Stimulated activated CD4-positive, alpha-beta T cell treated with anti-CD3 and anti-CD28 coated beads, Interleukin-15, amount 100 ng/mL, for 48 hours (primary cell): Measurements from ENCODE around the gene ERC2.

Experiments used
- DNase-seq, 2 donors: peaks; one replicate each; pipeline ENCODE4 v3.0.0-alpha.2; 2020; ENCODE audit warnings: low read depth in 2 of 2

The ERC2 gene

DNA sequence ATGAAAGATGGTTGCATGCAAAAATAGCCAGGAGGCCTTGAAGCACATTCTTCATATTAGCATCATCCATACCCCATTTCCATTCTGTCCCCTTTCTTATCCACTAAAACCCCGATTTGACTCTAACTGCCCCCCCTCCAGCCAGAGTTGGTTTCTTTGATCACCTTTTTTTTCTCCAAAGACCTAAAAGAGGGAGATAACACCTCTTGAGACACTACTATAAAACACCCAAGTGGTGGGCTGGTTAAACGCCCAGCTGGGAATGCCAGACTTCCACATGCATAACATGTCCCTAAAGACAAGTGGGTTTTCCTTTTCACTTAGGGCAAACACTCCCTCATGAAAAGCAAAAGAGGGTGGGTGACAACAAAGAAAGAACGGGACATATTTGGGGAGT, 847.2 kb downstream of the ERC2 start:
- DNase-seq: no peak

DNA sequence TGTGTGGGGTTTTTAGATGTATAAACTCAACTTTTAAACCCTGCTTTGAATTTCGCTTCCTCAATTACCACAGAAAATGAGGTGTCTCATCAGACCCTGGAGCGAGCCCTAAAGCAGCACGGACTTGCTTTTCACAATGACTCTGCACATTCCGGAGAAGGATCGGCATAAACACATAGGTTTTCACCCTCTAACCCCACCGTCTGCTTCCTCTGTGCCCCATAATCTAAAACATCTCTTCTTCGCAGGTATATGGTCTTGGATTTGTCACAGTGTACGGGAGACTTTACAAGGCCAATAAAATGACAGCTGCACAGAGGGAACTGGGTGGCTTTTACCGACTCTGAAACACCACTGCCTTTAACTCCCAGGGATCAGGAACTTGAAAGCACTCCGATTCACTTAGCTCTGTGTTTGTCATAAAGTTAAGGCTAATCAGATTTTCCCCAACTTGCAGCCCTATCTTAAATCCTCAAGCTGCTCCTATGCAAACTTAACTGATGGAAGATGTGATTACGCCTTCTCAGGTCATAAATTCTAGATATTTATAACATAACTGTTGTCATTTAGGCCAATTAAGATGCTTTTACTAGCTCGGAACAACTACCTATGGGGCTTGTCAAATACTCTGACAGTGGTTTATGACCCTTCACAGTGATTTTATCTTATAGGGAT, 847.8 kb downstream of the ERC2 start:
- no peak for DNase-seq

DNA sequence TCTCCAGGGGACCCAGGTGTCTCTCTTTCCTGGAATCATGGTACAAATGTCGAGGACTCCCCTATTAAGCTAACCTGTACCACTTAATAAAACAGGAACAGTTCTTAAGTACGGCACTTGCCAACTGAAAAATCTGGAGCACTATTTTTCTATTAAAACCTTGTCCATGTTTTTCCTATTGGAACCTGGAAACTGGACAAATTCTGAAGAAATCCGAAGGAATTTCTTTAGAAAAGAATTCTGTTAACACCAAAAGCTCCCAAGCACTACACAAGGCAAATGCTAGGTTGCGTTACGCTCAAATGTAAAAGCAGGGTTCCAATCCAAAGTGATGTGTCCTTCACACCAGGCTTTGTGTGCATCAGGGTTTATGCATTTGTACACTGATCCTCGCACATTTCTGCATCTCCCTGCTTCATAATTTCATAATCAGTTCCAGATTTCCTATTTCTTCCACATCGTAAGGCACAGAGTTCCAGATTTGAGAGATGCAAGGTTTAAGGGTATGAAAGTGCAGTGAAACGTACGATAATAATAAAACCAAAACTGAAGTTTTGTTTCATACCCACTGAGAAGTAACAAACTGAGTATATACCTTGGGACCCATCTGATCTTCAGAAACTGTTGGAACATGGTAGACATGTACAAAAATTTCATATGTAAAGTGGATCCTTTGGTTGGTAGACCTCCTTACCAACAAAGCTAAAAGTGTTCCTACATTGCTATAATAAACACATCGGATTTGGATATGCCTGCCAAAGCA, 849.0 kb downstream of the ERC2 start:
- no peak for DNase-seq

DNA sequence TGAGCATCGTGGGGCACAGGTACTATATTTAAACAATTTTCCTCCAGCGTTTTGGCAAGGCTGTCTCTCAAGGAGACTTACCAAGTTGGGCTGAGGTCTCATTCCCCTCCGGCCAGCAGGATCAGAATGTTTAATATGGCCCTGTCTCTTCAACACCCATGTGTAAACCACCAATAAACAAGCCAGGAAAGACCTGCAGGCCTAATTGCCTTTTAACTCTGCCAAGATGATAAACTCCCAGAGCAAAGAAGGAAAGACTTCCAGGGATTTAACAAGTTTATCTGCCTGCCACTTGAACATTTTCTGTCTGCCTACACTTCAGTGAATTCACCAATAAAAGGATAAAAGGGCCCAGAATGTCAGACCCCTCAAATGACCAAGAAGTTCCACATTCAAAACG, 850.9 kb downstream of the ERC2 start:
- DNase-seq: no peak

DNA sequence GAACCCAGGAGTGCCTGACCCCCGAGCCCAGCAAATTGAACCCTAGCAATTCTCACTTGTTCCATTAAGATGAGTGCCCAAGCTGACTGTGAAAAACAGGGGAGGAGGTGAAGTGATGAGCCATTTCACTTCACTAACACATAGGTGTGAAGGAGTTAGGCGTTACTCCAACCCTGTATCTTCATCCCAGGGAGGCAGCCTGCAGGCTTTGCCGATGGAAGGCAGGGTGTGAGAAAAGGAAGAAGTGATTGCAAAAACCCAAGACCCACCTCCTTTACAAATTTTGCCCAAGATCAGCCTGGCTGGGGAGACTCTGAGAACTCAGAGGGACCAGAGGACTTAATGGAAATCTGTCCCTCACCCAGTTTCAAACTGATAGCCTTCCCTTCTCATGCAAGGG, 851.5 kb downstream of the ERC2 start:
- no peak for DNase-seq

DNA sequence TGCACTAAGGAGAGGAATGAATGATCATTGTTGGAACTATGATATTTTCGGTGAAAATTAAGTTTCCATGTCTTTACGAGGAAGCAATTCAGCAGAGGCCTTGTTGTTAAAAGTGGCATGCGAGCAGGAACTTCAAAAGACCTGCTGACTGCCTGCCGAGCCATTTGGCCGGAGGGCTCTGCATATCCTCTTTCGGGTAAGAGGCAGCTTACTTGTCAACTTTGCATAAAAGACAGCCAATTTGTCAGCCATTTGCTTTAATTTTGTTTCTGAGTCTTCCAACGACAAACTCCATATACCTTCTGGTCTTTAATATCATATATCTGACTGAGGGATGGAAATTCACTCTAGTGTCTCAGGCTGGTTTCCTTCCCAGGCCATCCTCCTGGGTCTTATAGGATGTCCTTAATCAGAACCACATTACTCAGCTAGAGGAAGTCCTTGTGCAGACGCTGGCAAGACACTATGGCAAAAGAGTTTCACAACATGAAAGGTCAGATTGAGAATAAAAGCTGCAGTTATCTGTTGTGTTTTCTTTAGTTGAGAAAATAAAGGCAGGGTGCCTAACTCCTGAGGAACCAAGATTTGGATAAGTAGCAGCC, 852.5 kb downstream of the ERC2 start:
- DNase-seq: no peak

DNA sequence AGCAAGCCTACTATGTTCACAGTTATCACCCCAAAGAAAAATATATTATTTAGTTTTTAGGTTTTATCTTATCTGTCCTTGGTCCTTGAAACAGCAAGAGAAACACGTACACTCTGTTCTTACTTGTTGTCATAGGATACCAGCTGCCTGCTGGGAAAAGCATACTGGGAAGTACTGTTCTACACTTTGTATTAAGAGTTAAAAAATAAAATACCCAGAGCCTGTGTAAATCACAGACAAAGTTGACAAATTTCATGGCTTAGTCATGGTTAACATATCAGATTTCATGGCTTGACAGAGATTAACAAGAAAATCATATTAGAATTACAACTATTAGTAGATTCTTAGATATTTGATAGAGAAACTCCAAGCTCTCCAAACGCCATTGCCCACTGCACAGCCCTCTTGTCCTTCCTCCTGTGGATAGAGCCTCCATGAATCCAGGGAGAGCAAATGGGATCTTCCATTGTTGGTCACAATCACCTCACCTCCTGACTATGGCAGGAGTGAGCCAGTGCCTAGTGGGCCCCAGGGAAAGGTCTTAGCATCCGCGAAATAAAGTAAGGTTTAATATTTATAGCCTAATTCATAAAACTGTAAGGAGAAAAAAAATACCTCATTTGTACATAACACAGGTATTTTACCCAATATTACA, 853.1 kb downstream of the ERC2 start:
- DNase-seq: no peak

DNA sequence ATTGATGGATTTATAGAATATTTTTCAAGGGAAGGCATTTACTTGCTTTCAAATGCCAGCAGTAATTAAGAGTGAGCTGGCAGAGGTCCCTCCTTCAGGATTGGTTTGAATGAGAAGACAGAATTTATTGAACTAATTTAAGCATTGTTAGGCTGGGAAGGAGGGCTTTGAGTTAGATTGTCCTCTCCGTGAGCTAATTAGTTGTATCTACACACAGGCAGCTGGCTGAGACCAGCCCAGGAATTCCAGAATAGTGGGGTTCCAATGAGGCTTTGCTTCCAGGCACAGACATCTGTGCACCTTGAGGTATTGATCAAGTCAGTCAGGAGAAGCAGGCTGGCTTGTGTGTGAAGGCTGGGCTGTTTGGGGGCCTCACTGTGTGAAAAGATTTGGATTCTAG, 857.1 kb downstream of the ERC2 start:
- no peak for DNase-seq

DNA sequence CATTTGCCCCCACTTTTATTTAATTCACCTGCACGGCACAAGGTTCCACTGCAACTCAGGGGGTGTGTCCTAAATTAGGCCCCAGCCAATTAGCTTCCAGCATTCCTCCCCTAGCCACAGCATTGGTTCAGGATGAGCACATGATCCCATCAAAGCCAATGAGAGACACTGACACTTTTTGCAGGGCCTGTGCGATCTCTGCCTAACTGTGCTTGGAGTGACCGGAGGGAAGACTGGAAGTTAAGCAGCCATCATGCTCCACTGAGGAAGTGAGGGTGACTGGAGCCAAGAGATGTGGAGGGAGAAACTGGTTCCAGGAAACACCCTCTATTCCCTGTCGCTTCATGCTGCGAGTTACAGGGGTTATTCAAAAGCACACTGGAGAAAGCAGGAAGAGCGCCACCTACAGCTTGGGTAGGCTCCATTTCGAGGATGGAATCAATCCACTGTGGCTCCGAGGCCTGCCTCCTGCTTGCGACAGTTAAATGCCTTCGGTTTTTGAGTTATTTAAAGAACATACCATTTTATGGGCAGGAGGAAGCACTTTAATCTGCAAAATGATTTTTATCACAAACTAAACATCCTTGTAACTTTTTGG, 858.9 kb downstream of the ERC2 start:
- DNase-seq: no peak

DNA sequence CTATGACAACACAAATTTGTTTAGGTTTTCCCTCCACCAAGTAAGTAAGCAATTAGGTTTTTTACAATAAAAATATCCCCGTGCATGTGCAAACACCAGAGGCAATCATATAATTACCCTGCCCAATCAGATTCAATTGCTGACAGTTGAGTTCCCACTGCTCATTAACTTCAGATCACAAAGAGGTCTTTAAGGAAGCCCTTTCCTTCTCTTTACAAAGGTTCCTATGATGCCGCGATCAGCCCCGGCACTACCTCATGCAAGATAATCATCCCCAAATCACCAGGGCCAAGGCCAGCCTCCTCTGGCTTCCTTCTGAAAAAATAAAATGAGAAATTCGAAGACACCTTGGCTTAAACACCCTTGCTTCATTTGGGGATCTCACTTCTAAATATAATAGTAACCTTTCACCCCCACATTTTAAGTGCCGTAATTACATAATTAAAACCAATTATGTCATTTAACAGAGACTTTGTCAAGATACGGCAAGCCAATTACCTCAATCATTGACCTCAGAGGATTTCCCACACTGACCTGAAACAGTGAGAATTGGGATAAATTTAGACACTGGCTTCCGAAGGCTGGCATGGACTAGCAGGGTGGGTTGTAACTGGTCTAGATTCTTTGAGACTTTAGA, 859.8 kb downstream of the ERC2 start:
- no peak for DNase-seq

DNA sequence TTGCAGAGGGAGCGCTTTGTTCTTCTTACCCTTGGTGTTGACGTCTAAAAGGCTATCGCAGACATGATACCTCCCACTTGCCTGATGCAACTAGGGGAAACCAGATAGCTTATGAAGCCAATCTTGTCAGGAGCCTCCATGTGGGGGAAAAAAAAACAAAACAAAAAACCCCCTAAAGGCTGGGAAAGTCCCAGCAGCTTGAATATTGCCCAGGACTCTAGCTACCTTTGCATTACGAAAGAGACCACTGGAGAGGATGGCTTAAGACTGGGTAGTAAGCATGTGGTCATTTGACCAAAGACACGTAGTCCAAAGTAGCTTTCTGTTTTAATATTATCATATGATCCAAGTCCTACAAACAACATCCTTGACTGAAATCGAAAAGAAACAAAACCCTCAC, 860.4 kb downstream of the ERC2 start:
- no peak for DNase-seq

DNA sequence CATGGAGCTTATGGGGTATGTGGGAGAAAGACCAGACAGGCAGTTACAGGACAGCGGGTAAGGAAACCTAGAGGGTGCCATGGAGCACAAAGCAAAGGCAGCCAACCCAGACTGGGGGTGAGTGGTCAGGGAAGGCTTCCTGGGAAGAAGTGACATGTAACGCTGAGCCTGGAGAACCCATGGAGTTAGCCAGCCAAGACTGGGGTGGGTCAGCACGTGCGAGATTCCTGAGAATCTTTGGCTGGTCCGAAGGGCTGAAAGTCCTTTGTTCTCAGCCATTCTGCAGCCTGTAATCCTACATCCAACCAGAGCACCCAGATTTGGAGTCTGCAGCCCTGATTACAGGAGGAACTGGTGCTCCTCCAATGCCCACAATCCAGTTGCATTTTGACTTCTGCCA, 861.1 kb downstream of the ERC2 start:
- DNase-seq: no peak

DNA sequence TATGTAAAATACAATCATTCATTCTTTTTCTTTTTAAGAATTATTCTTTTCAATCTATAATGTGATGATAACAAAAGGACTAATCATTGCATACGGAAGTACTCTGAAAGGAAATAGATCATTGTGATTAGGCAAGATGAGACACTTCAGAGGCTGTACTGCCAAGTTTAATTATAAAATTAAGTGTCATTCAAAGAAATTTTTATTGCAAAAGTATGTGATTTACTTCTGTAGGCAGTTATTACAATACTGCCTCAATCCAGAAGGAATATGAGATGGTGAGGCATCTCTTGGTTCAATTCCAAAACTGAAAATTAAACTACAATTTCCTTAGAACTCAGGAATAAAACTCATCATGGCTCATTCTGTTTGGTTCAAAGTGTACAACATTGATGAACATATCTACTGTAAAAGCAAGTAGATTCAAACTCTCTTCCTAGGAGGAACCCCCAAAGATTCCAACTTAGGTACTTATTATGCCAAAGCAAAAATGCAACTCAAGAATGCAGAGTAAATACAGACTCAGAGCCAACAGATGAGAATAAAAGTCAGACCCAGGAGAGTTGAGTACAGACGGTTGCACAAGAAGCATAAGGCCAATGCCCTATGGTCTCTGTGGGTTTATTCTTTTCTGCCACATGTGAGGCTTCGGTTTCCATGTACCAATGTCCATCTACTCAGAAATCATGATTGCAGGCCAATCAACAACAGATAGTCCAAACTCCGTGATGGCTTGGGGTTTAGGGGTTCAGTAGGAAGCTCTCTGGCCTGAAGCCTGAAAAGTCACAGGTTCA, 862.6 kb downstream of the ERC2 start:
- DNase-seq: no peak

DNA sequence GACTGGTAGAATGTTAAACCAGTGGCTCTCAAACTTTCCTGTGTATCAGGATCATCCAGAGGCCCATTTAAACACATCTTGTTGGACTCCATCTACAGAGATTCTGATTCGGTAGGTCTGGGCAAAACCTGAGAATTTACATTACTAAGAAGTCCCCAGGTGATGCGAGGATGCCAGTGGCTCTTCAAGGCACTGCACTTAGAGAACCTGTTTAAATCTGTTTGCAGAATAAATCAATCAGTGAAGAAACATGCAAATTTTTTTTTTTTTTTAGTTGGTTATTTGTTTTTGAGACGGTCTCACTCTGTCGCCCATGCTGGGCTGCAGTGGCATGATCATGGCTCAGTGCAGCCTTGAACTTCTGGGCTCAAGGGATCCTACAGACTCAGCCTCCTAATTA, 863.4 kb downstream of the ERC2 start:
- no peak for DNase-seq

DNA sequence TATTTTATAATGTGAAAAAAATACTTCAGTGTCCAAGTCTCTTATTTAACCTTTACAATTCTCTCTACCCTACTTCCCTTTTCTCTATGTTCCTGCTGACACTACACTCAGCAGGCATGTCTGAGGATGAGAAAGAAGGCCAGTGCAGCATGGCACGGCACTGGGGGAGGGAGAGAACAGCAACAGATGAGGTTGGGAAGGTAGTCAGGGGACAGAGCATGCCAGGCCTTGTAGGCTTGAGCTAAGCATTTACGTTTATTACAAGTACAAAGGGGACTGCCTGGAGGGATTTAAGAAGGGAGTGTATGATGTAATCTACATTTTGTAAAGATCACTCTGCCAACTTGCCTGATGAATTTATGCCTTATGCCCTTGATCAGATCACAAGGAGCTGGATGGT, 863.9 kb downstream of the ERC2 start:
- DNase-seq: no peak

DNA sequence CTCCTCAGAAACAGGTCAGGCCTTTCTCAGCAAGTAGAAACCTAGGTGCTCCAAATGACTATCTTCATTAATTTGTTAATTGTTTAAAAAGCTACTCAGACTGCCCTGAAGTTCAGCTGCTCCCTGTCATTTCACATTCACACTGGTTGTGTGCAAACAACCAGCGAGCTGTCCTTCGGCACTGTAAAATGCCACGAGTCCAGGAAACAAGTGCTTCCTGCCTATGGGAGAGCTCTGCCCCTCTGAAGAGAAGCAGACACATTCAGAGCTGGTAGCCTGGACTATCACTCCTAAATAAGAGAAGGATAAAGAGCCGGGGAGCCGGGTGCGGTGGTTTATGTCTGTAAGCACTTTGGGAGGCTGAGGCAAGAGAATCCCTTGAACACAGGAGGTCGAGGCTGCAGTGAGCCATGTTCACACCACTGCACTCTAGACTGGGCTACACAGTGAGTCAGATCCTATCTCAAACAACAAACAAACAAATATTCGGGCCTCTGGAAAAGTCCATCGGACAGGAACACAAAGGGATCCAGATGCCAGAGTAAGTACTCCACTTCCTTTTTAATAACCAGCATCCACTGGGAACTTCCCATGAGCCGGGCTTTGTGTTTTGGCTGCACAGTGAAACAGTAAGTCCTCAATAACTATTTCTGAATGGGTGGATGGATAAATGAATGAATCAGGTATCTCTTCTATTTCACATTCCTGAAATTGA, 866.7 kb downstream of the ERC2 start:
- DNase-seq: no peak

DNA sequence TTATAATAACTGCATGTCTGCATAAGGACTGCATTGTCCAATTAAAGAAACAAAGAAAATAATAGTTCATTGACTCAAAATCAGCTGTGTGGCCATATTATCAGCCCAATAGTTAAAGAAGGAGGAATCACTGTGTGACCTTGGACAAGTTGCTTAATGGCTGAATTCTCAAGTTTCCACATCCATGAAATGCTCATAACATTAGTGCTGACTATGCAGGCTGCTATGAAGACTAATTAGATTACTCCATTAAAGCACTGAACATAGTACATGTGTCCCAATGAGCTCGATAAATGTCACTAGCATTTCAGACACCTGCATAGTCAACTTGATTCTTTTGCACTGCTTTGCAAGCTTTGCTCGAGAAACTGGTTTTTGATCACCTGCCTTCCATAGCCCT, 870.0 kb downstream of the ERC2 start:
- DNase-seq: no peak

DNA sequence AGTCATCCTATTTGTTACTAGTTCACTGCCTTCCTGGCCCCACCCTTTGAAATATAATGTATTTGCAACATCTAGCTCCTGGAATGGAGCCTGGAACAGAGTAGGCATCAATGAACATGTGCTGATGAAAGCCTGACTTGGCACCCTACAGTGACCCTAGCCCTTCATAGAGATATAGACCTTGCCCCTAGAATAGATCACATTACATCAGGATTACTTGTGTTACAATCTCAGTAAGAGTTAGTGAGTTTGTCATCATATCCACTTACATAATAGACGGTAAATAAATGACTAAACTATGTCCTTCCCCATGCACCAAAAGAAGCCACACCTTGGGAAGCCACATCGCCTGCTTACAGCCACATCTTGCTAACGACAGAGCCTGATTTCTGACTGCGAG, 870.6 kb downstream of the ERC2 start:
- DNase-seq: no peak

DNA sequence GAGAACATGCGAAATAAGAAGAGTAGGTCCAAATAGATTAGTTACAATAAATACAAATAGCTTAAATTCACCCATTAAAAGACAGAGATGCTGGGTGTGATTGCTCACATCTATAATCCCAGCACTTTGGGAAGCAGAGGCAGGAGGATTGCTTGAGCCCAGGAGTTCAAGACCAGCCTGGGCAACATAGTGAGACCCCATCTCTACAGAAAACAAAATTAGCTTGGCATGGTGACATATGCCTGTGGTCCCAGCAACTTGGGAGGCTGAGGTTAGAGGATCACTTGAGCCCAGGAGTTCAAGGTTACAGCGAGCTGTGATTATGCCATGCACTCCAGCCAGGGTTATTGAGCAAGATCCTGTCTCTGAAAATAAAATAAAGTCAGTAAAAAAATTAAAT, 872.1 kb downstream of the ERC2 start:
- no peak for DNase-seq

DNA sequence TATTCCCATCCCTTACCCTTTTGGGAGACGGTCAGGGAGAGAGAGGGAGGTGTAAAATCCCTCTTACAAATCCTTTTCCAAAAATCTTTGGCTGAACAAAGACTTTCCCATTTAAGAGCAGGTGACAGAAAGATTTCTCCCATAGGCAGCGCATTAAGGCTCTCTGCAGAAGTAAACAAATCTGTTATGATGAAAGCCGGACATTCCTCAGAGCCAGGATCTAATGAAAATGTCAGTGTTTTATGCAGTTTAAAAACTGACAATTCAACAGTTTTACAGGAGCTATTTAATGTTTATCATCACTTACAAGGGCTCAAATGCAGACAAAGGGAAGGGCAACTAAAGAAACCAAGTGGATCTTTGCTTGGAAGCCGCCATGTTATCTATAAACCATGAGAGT, 872.8 kb downstream of the ERC2 start:
- DNase-seq: no peak
